Endodermal cell (in vitro differentiated cells): Measurements from ENCODE around the gene COL15A1. TPM values are rescaled to one million over a fixed set of nuclear protein-coding genes. Genes with fewer than 3 reads are reported as not detected.
A peak's percentile ranks its signal among the peaks of the same experiment; 100 is the strongest.

Experiments used
- DNase-seq: peaks from one replicate; pipeline ENCODE4 v3.0.0-alpha.2; 2017
- H3K27ac ChIP-seq: 2 replicates; pipeline ENCODE4 v1.5.1; 2013; ENCODE audit warnings: mild to moderate bottlenecking, low read depth, low read length, moderate library complexity
- H3K27me3 ChIP-seq: 2 replicates; pipeline ENCODE4 v1.6.1; 2013; ENCODE audit warnings: mild to moderate bottlenecking, low read length, moderate library complexity; ENCODE audit not compliant: insufficient read depth, control insufficient read depth, poor library complexity, severe bottlenecking
- H3K36me3 ChIP-seq: 2 replicates; pipeline ENCODE4 v1.7.0; 2013; ENCODE audit warnings: mild to moderate bottlenecking, low read length, moderate library complexity; ENCODE audit not compliant: control insufficient read depth, insufficient read depth
- H3K4me1 ChIP-seq: one replicate; pipeline ENCODE4 v1.7.0; 2013; ENCODE audit warnings: low read length; ENCODE audit not compliant: control insufficient read depth, insufficient read depth
- H3K4me3 ChIP-seq: 2 replicates; pipeline ENCODE4 v1.5.1; 2013; ENCODE audit warnings: mild to moderate bottlenecking, low read length, moderate library complexity
- H3K9ac ChIP-seq: 2 replicates; pipeline ENCODE4 v1.6.1; 2013; ENCODE audit warnings: mild to moderate bottlenecking, low read length, moderate library complexity; ENCODE audit not compliant: poor library complexity, severe bottlenecking; ENCODE audit errors: extremely low read depth
- H3K9me3 ChIP-seq: 2 replicates; pipeline ENCODE4 v1.6.1; 2013; ENCODE audit warnings: mild to moderate bottlenecking, low read length, moderate library complexity; ENCODE audit not compliant: control insufficient read depth
- H3K27ac Mint-ChIP-seq: 2 replicates; pipeline ENCODE4 v1.8.0; 2020; ENCODE audit warnings: mixed read lengths
- H3K27me3 Mint-ChIP-seq: 2 replicates; pipeline ENCODE4 v1.8.0; 2021; ENCODE audit warnings: mild to moderate bottlenecking, mixed read lengths; ENCODE audit not compliant: insufficient read depth
- H3K36me3 Mint-ChIP-seq: 2 replicates; pipeline ENCODE4 v1.8.0; 2020; ENCODE audit warnings: low read depth, mixed read lengths
- H3K4me1 Mint-ChIP-seq: 2 replicates; pipeline ENCODE4 v1.8.0; 2020; ENCODE audit warnings: mixed read lengths
- H3K4me3 Mint-ChIP-seq: 2 replicates; pipeline ENCODE4 v1.8.0; 2020; ENCODE audit warnings: mild to moderate bottlenecking, moderate library complexity, mixed read lengths
- H3K9me3 Mint-ChIP-seq: 2 replicates; pipeline ENCODE4 v1.8.0; 2020; ENCODE audit warnings: mild to moderate bottlenecking, mixed read lengths
- CTCF ChIP-seq: fragments of 200-600 bp; sonication (generic); conservative IDR thresholded peaks from 2 replicates; pipeline ENCODE4 v1.5.0; 2021; ENCODE audit warnings: antibody characterized with exemption, mild to moderate bottlenecking
- WGBS, 2 experiments: methylation state at CpG; one replicate each; pipeline versions ENCODE4 v1.1.5 to v1.1.7; 2013; ENCODE audit warnings: missing lambda C conversion rate in 2 of 2, mixed read lengths in 1 of 2; ENCODE audit not compliant: insufficient coverage in 1 of 2, insufficient read length in 1 of 2; 5-methylcytosine and 5-hydroxymethylcytosine counted together
- total RNA-seq, 2 donors: library from RNA; stranded (reverse); fragmentation: NEBNext Ultra II Directional in 1 of 2; extraction: Animal tissue kit (Norgen Biotek cat#: 25700) in 1 of 2; gene quantifications; 2 replicates in 1 of 2; 3 replicates in 1 of 2; pipeline ENCODE4 v1.2.1, GENCODE V29; 2021

Gene COL15A1
- total RNA-seq, 2 donors from 2014 or later: 0.27 TPM; not detected in 1

GRCh38 chr9:99101812-99102211, 158.1 kb downstream of the COL15A1 start:
- Mint-ChIP-seq H3K27ac (no peak overlapping the region), H3K9me3 (peaks cover 2% of the 10 kb centered on the region), H3K36me3 (no peaks in the 10 kb centered on the region), H3K27me3 (peaks cover 8% of the 10 kb centered on the region), H3K4me3 (no peak overlapping the region), H3K4me1 (peaks cover 18% of the 10 kb centered on the region)
- Histone ChIP-seq H3K9ac (no peak overlapping the region), H3K4me1 (peaks cover 8% of the 10 kb centered on the region), H3K9me3 (peaks cover 13% of the 10 kb centered on the region), H3K4me3 (no peak overlapping the region), H3K36me3 (no peaks in the 10 kb centered on the region), H3K27ac (no peak overlapping the region), H3K27me3 (no peaks in the 10 kb centered on the region)
- DNase-seq: no peak
- no peak for TF ChIP-seq CTCF
- 95% methylated on average over 2 of the region's 2 CpGs; no CpG with 5 or more reads in 1 of the 2 experiments for WGBS, 2 experiments

DNA sequence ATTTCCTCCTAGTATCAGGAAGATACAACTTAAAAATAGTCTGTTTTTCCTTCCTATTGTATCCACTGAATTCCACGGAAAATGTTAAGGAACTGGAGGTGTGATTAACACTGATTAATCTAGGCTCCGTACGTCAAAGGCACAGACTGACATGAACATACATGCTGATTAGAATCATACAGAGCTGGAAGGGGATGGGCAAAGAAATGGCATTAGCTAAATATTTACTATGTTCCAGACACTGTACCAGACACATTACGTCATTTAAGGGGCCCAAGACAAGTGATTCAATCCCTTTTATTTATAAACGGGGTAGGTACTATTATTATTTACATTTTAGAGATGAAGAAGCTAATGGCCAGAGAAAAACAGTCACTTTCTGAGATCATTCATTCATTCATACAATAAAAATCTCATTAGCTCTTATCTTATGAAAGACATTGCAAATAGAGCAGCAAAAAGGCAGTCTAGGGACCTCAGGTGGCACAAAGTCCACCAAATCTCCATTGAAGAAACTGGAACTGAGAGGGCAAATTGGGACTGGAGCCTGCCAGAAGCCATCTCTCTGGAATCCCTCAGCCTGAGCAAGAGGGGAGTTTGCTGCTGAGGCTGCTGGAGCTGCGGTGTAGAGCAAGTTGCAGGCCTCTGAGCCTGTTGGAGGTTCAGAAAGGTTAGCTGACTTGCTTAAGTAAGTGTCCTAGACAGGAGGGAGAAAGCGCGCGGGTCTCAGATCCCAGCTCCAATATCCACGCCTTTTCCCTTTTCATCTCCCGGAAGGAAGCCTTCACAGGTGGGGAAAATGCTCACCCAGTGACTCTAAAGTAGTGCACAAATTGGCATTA, 159.6 kb downstream of the COL15A1 start:
- no peaks in the 10 kb centered on the region for H3K27me3 ChIP-seq
- peaks cover 2% of the 10 kb centered on the region for H3K9me3 Mint-ChIP-seq
- peaks cover 29% of the 10 kb centered on the region for H3K4me1 Mint-ChIP-seq
- H3K27me3 Mint-ChIP-seq: peaks cover 6% of the 10 kb centered on the region
- no peak overlapping the region for H3K27ac Mint-ChIP-seq
- H3K4me3 Mint-ChIP-seq: peak overlapping the region; percentile 73
- no peak for TF ChIP-seq CTCF
- peaks cover 13% of the 10 kb centered on the region for H3K9me3 ChIP-seq
- H3K4me1 ChIP-seq: peaks cover 12% of the 10 kb centered on the region
- 79 to 82% methylated on average over 2 to 11 of the region's 11 CpGs for WGBS, 2 experiments
- H3K36me3 Mint-ChIP-seq: no peaks in the 10 kb centered on the region
- peak; percentile 60 for DNase-seq
- H3K36me3 ChIP-seq: peaks cover 5% of the 10 kb centered on the region
- H3K27ac ChIP-seq: no peak overlapping the region
- peak overlapping the region; percentile 83 for H3K4me3 ChIP-seq
- H3K9ac ChIP-seq: no peak overlapping the region

GRCh38 chr9:99103901-99104458, 160.3 kb downstream of the COL15A1 start:
- H3K4me1 ChIP-seq: peaks cover 12% of the 10 kb centered on the region
- H3K4me1 Mint-ChIP-seq: peaks cover 33% of the 10 kb centered on the region
- H3K27me3 Mint-ChIP-seq: peaks cover 6% of the 10 kb centered on the region
- peaks cover 2% of the 10 kb centered on the region for H3K9me3 Mint-ChIP-seq
- peak overlapping the region; percentile 83 for H3K4me3 ChIP-seq
- 38 to 52% methylated on average over 4 to 14 of the region's 14 CpGs for WGBS, 2 experiments
- H3K9me3 ChIP-seq: peaks cover 7% of the 10 kb centered on the region
- H3K27me3 ChIP-seq: no peaks in the 10 kb centered on the region
- no peak for TF ChIP-seq CTCF
- DNase-seq: no peak
- no peak overlapping the region for H3K9ac ChIP-seq
- H3K27ac ChIP-seq: no peak overlapping the region
- no peaks in the 10 kb centered on the region for H3K36me3 Mint-ChIP-seq
- peak overlapping the region; percentile 73 for H3K4me3 Mint-ChIP-seq
- peak overlapping the region; percentile 77 for H3K27ac Mint-ChIP-seq
- peaks cover 12% of the 10 kb centered on the region for H3K36me3 ChIP-seq
